BE2C (cell line): ENCODE data around the gene CUL5.
A peak's percentile ranks its signal among the peaks of the same experiment; 100 is the strongest.
"Not testable (repeated sequence)": the region's sequence is repeated elsewhere in the genome, so short reads cannot be mapped to it uniquely, and the experiment has no call there.

ENCODE experiments used
- DNase-seq: peaks from one replicate; pipeline ENCODE4 v3.0.0-alpha.2; 2020
- H3K27me3 ChIP-seq: fragments of 250-450 bp; sonication (Bioruptor Pico); 2 replicates; pipeline ENCODE4 v1.5.1; 2020; ENCODE audit warnings: mild to moderate bottlenecking
- H3K36me3 ChIP-seq: fragments of 250-450 bp; sonication (Bioruptor Pico); 2 replicates; pipeline ENCODE4 v1.5.1; 2020; ENCODE audit warnings: mild to moderate bottlenecking
- H3K4me1 ChIP-seq: fragments of 250-450 bp; sonication (Bioruptor Pico); 2 replicates; pipeline ENCODE4 v1.5.1; 2020
- H3K4me3 ChIP-seq: 2 replicates; pipeline ENCODE4 v1.5.1; 2011; ENCODE audit warnings: low read depth, low read length
- H3K9me3 ChIP-seq: fragments of 250-450 bp; sonication (Bioruptor Pico); 2 replicates; pipeline ENCODE4 v1.5.1; 2020
- TF ChIP-seq, protein P1 (sequence below): IDR thresholded peaks from 2 replicates; pipeline ENCODE4 v1.5.1; 2012; ENCODE audit warnings: mild to moderate bottlenecking, low read depth, low read length

Gene CUL5

DNA sequence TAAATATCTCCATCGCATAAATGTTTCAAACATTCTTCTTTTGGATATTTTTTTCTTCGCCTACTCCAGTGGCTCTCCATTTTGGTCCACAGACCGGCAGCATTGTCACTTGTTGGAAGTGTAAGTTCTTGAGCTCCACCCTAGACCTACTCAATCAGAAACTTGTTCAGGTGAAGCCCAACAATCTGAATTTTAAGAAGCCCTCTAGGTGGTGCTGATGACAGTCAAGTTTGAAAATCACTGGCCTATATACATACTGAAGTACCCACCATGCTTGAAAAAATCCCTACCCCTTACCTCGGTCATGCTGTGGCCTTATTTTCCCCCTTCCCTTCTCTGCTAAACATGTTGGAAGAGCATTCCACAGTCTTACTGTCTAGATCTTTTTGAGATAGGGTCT, 102.4 kb downstream of the CUL5 start:
- Histone ChIP-seq H3K9me3 (no peaks in the 10 kb centered on the region), H3K4me3 (no peak overlapping the region), H3K36me3 (peaks cover 1% of the 10 kb centered on the region; the same call in 1 of the 2 replicates), H3K4me1 (peaks cover 14% of the 10 kb centered on the region), H3K27me3 (no peaks in the 10 kb centered on the region)
- TF ChIP-seq, protein P1, sequence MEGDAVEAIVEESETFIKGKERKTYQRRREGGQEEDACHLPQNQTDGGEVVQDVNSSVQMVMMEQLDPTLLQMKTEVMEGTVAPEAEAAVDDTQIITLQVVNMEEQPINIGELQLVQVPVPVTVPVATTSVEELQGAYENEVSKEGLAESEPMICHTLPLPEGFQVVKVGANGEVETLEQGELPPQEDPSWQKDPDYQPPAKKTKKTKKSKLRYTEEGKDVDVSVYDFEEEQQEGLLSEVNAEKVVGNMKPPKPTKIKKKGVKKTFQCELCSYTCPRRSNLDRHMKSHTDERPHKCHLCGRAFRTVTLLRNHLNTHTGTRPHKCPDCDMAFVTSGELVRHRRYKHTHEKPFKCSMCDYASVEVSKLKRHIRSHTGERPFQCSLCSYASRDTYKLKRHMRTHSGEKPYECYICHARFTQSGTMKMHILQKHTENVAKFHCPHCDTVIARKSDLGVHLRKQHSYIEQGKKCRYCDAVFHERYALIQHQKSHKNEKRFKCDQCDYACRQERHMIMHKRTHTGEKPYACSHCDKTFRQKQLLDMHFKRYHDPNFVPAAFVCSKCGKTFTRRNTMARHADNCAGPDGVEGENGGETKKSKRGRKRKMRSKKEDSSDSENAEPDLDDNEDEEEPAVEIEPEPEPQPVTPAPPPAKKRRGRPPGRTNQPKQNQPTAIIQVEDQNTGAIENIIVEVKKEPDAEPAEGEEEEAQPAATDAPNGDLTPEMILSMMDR = peak; percentile 14; the same call in 1 of the 2 replicates
- DNase-seq = no peak

- no peaks in the 10 kb centered on the region for H3K27me3 ChIP-seq
- TF ChIP-seq, protein P1 = no peak
- H3K36me3 ChIP-seq = no peaks in the 10 kb centered on the region; the same call in 1 of the 2 replicates
- no peak overlapping the region for H3K4me3 ChIP-seq
- H3K4me1 ChIP-seq = peaks cover 15% of the 10 kb centered on the region
- no peaks in the 10 kb centered on the region for H3K9me3 ChIP-seq
- no peak for DNase-seq
Measured at GRCh38 chr11:108112057-108112456, 103.4 kb downstream of the CUL5 start.

- Histone ChIP-seq H3K4me3 (no peak overlapping the region), H3K36me3 (no peaks in the 10 kb centered on the region), H3K27me3 (no peaks in the 10 kb centered on the region), H3K4me1 (peaks cover 15% of the 10 kb centered on the region), H3K9me3 (no peaks in the 10 kb centered on the region)
- TF ChIP-seq, protein P1 = no peak
- DNase-seq = peak; percentile 81
Measured at GRCh38 chr11:108115500-108116140, 106.9 kb downstream of the CUL5 start.

DNA sequence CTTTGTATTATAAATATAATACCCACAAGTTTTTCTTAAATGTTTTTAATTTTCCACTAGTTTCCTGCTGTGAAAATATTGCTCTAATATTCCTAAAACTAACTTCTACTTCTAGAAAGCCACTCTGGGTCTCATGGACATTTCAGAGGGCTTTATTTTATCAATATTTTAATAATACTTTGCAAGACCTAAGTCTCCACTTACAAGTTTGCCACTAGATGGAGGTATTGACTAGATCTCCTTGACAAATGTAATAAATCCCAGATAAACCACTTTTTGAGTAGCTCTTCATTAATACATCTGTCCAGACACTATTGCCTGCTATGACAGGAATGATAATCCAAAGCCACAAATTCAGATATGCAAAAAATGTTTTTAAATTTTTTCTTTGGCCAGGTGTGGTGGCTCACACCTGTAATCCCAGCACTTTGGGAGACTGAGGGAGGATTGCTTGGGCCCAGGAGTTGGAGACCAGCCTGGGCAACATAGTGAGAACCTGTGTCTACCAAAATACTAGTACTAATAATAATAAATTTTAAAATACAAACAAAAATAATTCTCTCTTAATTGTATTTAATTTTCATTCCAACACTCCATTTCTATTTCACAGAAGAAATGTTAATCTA, 109.2 kb downstream of the CUL5 start:
- no peak for DNase-seq
- Histone ChIP-seq H3K9me3 (no peaks in the 10 kb centered on the region), H3K27me3 (no peaks in the 10 kb centered on the region), H3K4me3 (no peak overlapping the region), H3K4me1 (peaks cover 19% of the 10 kb centered on the region), H3K36me3 (no peaks in the 10 kb centered on the region)
- TF ChIP-seq, protein P1 = peak; percentile 64

- H3K27me3 ChIP-seq, H3K9me3 ChIP-seq, H3K36me3 ChIP-seq, DNase-seq: not testable (repeated sequence)
- Histone ChIP-seq H3K4me1 (peaks cover 18% of the 10 kb centered on the region), H3K4me3 (peak overlapping the region; percentile 82)
Measured at GRCh38 chr11:108120936-108121273, 112.2 kb downstream of the CUL5 start.

GRCh38 chr11:108121274-108122155, 112.8 kb downstream of the CUL5 start, which contains the start of gene ACAT1:
Gene ACAT1, plus strand, starts transcription at chr11:108121567. Its CDS starts 40 bp downstream, at chr11:108121607.
- Histone ChIP-seq H3K9me3 (no peaks in the 10 kb centered on the region), H3K27me3 (no peaks in the 10 kb centered on the region), H3K4me3 (peak within 1 kb of the TSS; percentile 82), H3K4me1 (peaks cover 14% of the 10 kb centered on the region), H3K36me3 (peaks cover 5% of the 10 kb centered on the region; the same call in 1 of the 2 replicates)
- DNase-seq = peak; percentile 100
- TF ChIP-seq, protein P1 = no peak
